Measurements from ENCODE around the gene MGST3. TPM values are rescaled to one million over a fixed set of nuclear protein-coding genes. Genes with fewer than 3 reads are reported as not detected.
"Not testable (repeated sequence)": the region's sequence is repeated elsewhere in the genome, so short reads cannot be mapped to it uniquely, and the experiment has no call there.

Gene MGST3
- total and polyA plus RNA-seq, 2 donors (not counting 1 experiment from before 2014, with no cell fraction given): 35.6 to 41.7 TPM

- Mint-ChIP-seq H3K9me3 (ENCODE audit: insufficient read depth) (no peaks in the 10 kb centered on the region), H3K27me3 (peaks cover 61% of the 10 kb centered on the region), H3K4me1 (no peaks in the 10 kb centered on the region), H3K4me3 (no peak overlapping the region), H3K27ac (no peak overlapping the region)
- TF ChIP-seq EZH2 (IDR thresholded peaks at IDR 0.05; ENCODE audit: borderline replicate concordance, insufficient read depth, low read depth, low read length, poor library complexity, severe bottlenecking): no peak
- peaks cover 0 to 47% (median 30%) of the 10 kb centered on the region in 4 experiments for H3K27me3 ChIP-seq (replicated peaks in 1 of 4; ENCODE audit: control extremely low read depth in 1 of 4, control insufficient read depth in 3 of 4, insufficient read depth in 4 of 4, low read length in 3 of 4)
- no peak overlapping the region for H3K9ac ChIP-seq (ENCODE audit: low read length)
- 60% methylated on average over 2 of the region's 3 CpGs for WGBS (ENCODE audit: insufficient coverage)
- H3K4me2 ChIP-seq (replicated peaks; ENCODE audit: low read depth, low read length, poor library complexity, severe bottlenecking): no peak overlapping the region
- intact Hi-C loops (cut with micrococcal nuclease): no loop called here
- H3K27ac ChIP-seq (ENCODE audit: low read length in 2 of 2): no peak overlapping the region
- H4K20me1 ChIP-seq (ENCODE audit: control insufficient read depth, insufficient read depth, low read length, poor library complexity, severe bottlenecking): no peaks in the 10 kb centered on the region
- no peak overlapping the region for H3K4me3 ChIP-seq (ENCODE audit: control extremely low read depth in 1 of 5, extremely low read depth in 1 of 5, insufficient read depth in 1 of 5, low read depth in 2 of 5, low read length in 4 of 5)
- ATAC-seq (ENCODE audit: low read depth) (no peak), DNase-seq (no peak)
- ChIA-PET POLR2A (no interaction called here), CTCF (interaction anchor here (1.4 to 3.6 kb wide), 3 partner anchors 15 to 218 kb away, joined by 4 to 23 read pairs (median 5); no protein-coding TSS in a partner anchor)
- H3K79me2 ChIP-seq (ENCODE audit: control insufficient read depth, insufficient read depth, low read length): no peaks in the 10 kb centered on the region
- H2AFZ ChIP-seq (ENCODE audit: insufficient read depth, low read depth, low read length, poor library complexity, severe bottlenecking): no peak overlapping the region
- H3K9me3 ChIP-seq (ENCODE audit: control extremely low read depth in 1 of 3, control insufficient read depth in 2 of 3, insufficient read depth in 1 of 3, low read length in 2 of 3): peaks cover 0 to 4% (median 1%) of the 10 kb centered on the region in 3 donors
- H3K4me1 ChIP-seq (ENCODE audit: control insufficient read depth in 2 of 2, insufficient read depth in 2 of 2, low read length in 2 of 2): no peaks in the 10 kb centered on the region
- H3K36me3 ChIP-seq (replicated peaks in 1 of 2; ENCODE audit: control extremely low read depth in 1 of 2, control insufficient read depth in 1 of 2, extremely low read depth in 1 of 2, insufficient read depth in 2 of 2, low read length in 1 of 2): no peaks in the 10 kb centered on the region
Measured at GRCh38 chr1:165586398-165586797, 44.6 kb upstream of the MGST3 start.

- H2AFZ ChIP-seq (ENCODE audit: insufficient read depth, low read depth, low read length, poor library complexity, severe bottlenecking); H3K9me3 Mint-ChIP-seq (ENCODE audit: insufficient read depth); DNase-seq; H3K4me1 Mint-ChIP-seq; H3K4me3 ChIP-seq (ENCODE audit: control extremely low read depth in 1 of 5, extremely low read depth in 1 of 5, insufficient read depth in 1 of 5, low read depth in 2 of 5, low read length in 4 of 5); H3K9me3 ChIP-seq (ENCODE audit: control extremely low read depth in 1 of 3, control insufficient read depth in 2 of 3, insufficient read depth in 1 of 3, low read length in 2 of 3); H3K4me1 ChIP-seq (ENCODE audit: control insufficient read depth in 2 of 2, insufficient read depth in 2 of 2, low read length in 2 of 2); H4K20me1 ChIP-seq (ENCODE audit: control insufficient read depth, insufficient read depth, low read length, poor library complexity, severe bottlenecking); H3K36me3 ChIP-seq (replicated peaks in 1 of 2; ENCODE audit: control extremely low read depth in 1 of 2, control insufficient read depth in 1 of 2, extremely low read depth in 1 of 2, insufficient read depth in 2 of 2, low read length in 1 of 2); H3K4me3 Mint-ChIP-seq; H3K27ac Mint-ChIP-seq; ATAC-seq (ENCODE audit: low read depth); H3K27ac ChIP-seq (ENCODE audit: low read length in 2 of 2); H3K4me2 ChIP-seq (replicated peaks; ENCODE audit: low read depth, low read length, poor library complexity, severe bottlenecking); H3K79me2 ChIP-seq (ENCODE audit: control insufficient read depth, insufficient read depth, low read length); POLR2A ChIA-PET; H3K9ac ChIP-seq (ENCODE audit: low read length): not testable (repeated sequence)
- intact Hi-C loops (cut with micrococcal nuclease): loop anchor here (10.0 kb wide), 1 partner anchor 477 kb away; no protein-coding TSS in a partner anchor
- CTCF ChIA-PET: interaction anchor here (0.6 to 14.4 kb wide), 15 partner anchors 7 to 1364 kb away, joined by 3 to 206 read pairs (median 5); no protein-coding TSS in a partner anchor
- WGBS (ENCODE audit: insufficient coverage): 89% methylated on average over 1 of the region's 4 CpGs
- peaks cover 71% of the 10 kb centered on the region for H3K27me3 Mint-ChIP-seq
- H3K27me3 ChIP-seq (replicated peaks in 1 of 4; ENCODE audit: control extremely low read depth in 1 of 4, control insufficient read depth in 3 of 4, insufficient read depth in 4 of 4, low read length in 3 of 4): peaks cover 0 to 62% (median 59%) of the 10 kb centered on the region in 4 experiments
Measured at GRCh38 chr1:165591391-165591790, 39.6 kb upstream of the MGST3 start.

Data from B cell (primary cell).